Measurements from ENCODE around the gene KIRREL2. TPM values are rescaled to one million over a fixed set of nuclear protein-coding genes. Genes with fewer than 3 reads are reported as not detected.

Gene KIRREL2
- total and polyA plus RNA-seq, 9 of the 15 experiments (the other 6 are each of a cell fraction or from before 2014, with no cell fraction given): 0.01 to 0.12 (median 0.09) TPM; not detected in 4

- TF ChIP-seq E2F1 (CRISPR knock-in tag; IDR thresholded peaks at IDR 0.05) (no peak), ZNF395 (CRISPR knock-in tag; IDR thresholded peaks at IDR 0.05) (no peak), HDGF (IDR thresholded peaks at IDR 0.05) (no peak), ZNF134 (CRISPR knock-in tag; conservative IDR thresholded peaks at IDR 0.05) (no peak), MLX (CRISPR knock-in tag; conservative IDR thresholded peaks at IDR 0.05) (no peak), ZNF217 (CRISPR knock-in tag; IDR thresholded peaks at IDR 0.05) (no peak), RAD21 (CRISPR knock-in tag; conservative IDR thresholded peaks at IDR 0.05 in 1 of 2, IDR thresholded peaks at IDR 0.05 in 1 of 2) (no peak), POLR3G (IDR thresholded peaks at IDR 0.05; ENCODE audit: extremely low read depth, insufficient read length, insufficient replicate concordance) (no peak), HDAC1 (IDR thresholded peaks at IDR 0.05) (peak in 1 of 2 experiments; percentile 71; a peak in 2 of 4 replicates), RNF2 (IDR thresholded peaks at IDR 0.05) (no peak), MAZ (CRISPR knock-in tag; conservative IDR thresholded peaks at IDR 0.05 in 1 of 2, IDR thresholded peaks at IDR 0.05 in 1 of 2) (peak; percentile 89 to 93), ZC3H4 (CRISPR knock-in tag; IDR thresholded peaks at IDR 0.05; ENCODE audit: borderline replicate concordance) (no peak), ZNF518B (CRISPR knock-in tag; IDR thresholded peaks at IDR 0.05) (no peak), MAFG (tag; conservative IDR thresholded peaks at IDR 0.05) (no peak), MLLT1 (IDR thresholded peaks at IDR 0.05) (no peak), EP400 (IDR thresholded peaks at IDR 0.05) (peak; percentile 60; the same call in 1 of the 2 replicates), ZNF444 (CRISPR knock-in tag; IDR thresholded peaks at IDR 0.05) (no peak), ZZZ3 (IDR thresholded peaks at IDR 0.05) (no peak), FOXA1 (IDR thresholded peaks at IDR 0.05; ENCODE audit: borderline replicate concordance) (no peak), KLF6 (CRISPR knock-in tag; IDR thresholded peaks at IDR 0.05; ENCODE audit: borderline replicate concordance) (no peak)
Measured at GRCh38 chr19:35899547-35900214, 43.0 kb downstream of the KIRREL2 start (continued).
